ENCODE results near the gene BDH1.

GRCh38 chr3:197505796-197506548 lies 49.8 kb downstream of the BDH1 start:
- TF ChIP-seq CTCF (conservative IDR thresholded peaks at IDR 0.05; ENCODE audit: low read length) (no peak), EZH2phosphoT487 (IDR thresholded peaks at IDR 0.05; ENCODE audit: borderline replicate concordance) (no peak)
